Activated CD4-positive, alpha-beta T cell treated with anti-CD3 and anti-CD28 coated beads, Interleukin-2, amount 50 U/mL, for 4 hours (primary cell): ENCODE measurements around the gene HNRNPL.
"Not testable (repeated sequence)": the region's sequence is repeated elsewhere in the genome, so short reads cannot be mapped to it uniquely, and the experiment has no call there.

ENCODE experiments used
- DNase-seq, 2 experiments: peaks; one replicate each; pipeline ENCODE4 v3.0.0-alpha.2; 2020

Gene HNRNPL

GRCh38 chr19:38797781-38798180 is 52.0 kb downstream of the HNRNPL start:
- not testable (repeated sequence) for DNase-seq

- no peak for DNase-seq
These were observed 53.6 kb downstream of the HNRNPL start for GRCh38 chr19:38796154-38796553.

DNA sequence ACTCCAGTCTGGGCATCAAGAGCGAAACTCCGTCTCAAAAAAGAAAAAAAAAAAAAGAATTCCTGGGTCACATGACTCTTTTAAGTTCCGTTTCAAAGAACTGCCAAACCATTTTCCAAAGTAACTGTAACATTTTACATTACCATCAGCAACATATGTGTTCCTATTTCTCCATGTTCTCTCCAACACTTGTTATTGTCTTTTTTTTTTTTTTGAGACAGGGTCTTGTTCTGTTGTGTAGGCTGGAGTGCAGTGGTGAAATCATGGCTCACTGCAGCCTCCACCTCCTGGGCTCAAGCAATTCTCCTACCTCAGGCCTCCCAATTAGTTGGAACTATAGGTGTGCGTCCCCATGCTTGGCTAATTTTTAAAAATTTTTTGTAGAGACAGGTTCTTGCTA is 54.2 kb downstream of the HNRNPL start:
- no peak for DNase-seq

- no peak for DNase-seq
These were observed 56.1 kb downstream of the HNRNPL start for GRCh38 chr19:38793671-38794070.

GRCh38 chr19:38793177-38793576 is 56.6 kb downstream of the HNRNPL start:
- DNase-seq: no peak

DNA sequence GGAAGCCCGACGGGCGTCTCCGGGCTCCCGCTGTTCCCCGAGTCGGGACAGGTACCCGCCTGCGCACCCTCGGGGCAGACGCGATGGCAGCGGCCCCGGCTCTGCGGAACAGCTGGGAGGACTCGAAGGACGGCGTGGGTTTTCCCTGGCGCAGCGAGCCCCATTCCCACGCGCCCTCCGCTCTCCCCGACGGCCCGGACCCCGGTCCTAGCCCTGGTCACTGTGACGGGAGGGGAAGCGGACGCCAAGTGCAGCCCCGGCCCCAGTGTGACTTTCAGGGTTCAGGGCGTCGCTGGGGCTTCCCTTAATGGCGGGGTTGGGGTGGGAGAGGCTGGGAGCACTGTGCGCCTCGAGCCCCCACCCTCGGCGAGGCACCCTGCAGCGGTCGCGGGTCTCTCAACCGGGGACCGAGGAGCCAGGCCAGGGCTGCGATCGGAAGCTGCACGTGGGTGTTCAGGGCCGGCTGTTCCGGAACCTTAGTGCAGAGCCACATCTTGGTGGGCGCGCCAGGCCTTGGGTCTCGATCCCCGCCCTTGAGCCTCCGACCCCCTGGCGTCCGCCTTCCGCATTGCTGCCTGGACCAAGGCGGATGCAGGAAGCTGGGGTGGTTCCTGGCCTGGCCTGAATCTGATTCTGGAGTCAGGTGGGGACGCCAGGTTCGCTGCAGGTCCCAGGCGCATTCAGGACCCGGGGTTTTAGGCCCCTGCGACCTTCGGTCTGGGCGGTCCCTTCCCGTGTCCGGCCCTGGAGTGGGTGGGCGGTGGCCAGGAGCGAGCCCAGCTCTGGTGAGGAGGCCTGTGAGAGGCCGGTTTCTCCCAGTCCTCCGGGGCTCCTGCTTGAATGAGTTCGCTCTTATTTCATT is 57.3 kb downstream of the HNRNPL start:
- DNase-seq: peak in 1 of 2 experiments; percentile 11

DNA sequence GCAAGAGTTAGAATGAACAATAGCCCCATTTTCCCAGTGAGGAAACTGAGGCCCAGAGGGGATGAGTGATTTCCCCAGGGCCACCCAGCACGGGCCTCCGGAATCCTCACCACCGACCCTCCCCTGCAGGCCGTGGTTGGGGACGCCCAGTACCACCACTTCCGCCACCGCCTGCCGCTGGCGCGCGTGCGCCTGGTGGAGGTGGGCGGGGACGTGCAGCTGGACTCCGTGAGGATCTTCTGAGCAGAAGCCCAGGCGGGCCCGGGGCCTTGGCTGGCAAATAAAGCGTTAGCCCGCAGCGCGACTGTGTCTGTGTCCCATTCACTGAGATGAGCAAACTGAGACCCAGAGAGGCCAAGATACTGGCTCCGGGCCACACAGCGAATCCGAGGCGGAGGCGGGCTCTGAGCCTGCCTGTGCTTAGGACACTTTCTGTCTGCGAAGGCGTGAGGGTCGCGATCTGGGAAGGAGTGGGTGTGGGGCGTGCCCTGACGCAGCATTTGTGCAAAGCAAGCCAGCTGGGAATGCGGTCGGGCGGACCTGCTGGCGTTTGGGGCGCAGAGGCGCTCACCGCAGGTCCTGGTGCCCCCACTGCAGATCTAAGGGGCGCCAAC is 58.2 kb downstream of the HNRNPL start:
- DNase-seq: not testable (repeated sequence)

DNA sequence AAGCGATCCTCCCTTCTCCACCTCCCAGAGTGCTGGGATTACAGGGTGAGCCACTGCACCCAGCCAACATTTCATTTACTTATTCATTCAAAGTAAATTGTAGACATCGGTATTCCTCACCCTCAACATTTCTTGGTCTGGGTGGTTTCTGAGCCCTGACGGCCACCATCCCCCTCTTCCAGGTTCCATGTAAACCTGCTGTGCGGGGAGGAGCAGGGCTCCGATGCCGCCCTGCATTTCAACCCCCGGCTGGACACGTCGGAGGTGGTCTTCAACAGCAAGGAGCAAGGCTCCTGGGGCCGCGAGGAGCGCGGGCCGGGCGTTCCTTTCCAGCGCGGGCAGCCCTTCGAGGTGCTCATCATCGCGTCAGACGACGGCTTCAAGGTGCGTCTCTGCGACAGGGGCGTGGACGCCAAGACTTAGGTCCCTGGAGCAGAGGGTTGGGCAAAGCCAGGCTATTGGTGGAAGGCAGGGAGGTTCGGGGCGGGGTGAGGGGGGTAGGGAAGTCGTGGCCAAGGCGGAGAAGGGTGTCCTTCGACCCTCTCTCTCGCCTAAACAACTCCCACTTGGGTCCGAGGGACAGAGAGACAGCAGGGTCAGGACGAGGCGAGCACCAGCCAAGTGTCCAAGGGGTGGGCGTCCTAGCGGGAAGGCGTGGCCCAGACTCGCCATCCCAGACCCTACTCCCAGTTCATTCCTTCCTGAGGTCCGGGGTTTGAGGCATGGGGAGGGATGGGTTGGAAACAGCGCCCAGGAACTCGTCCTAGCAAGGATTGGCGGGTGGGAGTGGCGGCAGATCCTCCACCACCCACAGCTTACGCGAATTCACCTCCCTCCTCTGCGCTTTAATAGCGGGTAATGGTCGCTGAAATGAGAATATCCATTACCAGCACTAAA is 59.0 kb downstream of the HNRNPL start:
- DNase-seq: not testable (repeated sequence)

GRCh38 chr19:38788478-38789243 is 61.1 kb downstream of the HNRNPL start, which contains the start of gene LGALS7B:
Gene LGALS7B (plus strand): TSS chr19:38789200. CDS start chr19:38789227, 27 bp downstream.
- no peak for DNase-seq

DNA sequence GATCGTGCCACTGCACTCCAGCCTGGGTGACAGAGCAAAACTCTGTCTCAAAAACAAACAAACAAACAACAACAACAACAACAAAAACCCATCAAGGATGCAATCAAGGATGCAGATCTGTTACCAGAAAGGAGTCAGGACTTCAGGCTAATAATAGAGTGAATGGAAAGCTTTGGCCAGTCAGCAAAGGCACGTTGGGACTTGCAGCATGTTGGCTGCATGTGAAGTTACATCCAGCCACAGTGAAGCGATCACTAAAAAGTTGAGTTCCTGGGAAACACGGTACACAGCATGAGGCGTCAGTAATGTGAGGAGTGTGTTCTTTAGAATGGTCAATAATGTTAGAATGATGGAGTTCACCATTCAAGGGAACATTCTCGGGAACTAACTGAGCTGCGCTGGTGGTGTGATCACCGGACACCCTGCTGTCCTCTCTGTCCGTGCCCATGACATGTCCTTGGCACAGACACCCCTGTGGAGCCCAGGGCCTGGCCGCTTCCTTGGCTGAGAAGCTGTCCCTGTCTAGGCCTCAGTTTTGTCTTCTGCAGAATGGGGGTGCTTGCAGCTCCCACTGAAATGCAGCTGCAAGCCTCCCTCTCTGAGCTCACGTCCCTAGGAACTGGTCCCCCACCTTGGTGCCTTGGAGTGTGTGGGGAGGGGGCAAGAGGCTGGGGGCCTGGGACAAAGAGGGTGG is 63.1 kb downstream of the HNRNPL start:
- DNase-seq: no peak
